IPS-15b (cell line): ENCODE data around the gene ZMPSTE24.
A peak's percentile ranks its signal among the peaks of the same experiment; 100 is the strongest.

Experiments used
- H3K27me3 ChIP-seq: one replicate; pipeline ENCODE4 v1.6.1; 2013; ENCODE audit warnings: low read length; ENCODE audit not compliant: control insufficient read depth, insufficient read depth
- H3K36me3 ChIP-seq: one replicate; pipeline ENCODE4 v1.6.1; 2013; ENCODE audit warnings: low read length; ENCODE audit not compliant: control insufficient read depth, insufficient read depth
- H3K4me1 ChIP-seq: one replicate; pipeline ENCODE4 v1.6.1; 2013; ENCODE audit warnings: mild to moderate bottlenecking, low read length; ENCODE audit not compliant: control insufficient read depth, insufficient read depth
- H3K4me3 ChIP-seq: one replicate; pipeline ENCODE4 v1.5.1; 2013; ENCODE audit warnings: low read depth, low read length
- H3K9ac ChIP-seq: one replicate; pipeline ENCODE4 v1.6.1; 2013; ENCODE audit warnings: low read depth, mild to moderate bottlenecking, low read length
- H3K9me3 ChIP-seq: one replicate; pipeline ENCODE4 v1.6.1; 2013; ENCODE audit warnings: mild to moderate bottlenecking, low read length; ENCODE audit not compliant: control insufficient read depth, insufficient read depth

The ZMPSTE24 gene

GRCh38 chr1:40306296-40306695, 48.3 kb downstream of the ZMPSTE24 start:
- H3K36me3 ChIP-seq = no peaks in the 10 kb centered on the region

DNA sequence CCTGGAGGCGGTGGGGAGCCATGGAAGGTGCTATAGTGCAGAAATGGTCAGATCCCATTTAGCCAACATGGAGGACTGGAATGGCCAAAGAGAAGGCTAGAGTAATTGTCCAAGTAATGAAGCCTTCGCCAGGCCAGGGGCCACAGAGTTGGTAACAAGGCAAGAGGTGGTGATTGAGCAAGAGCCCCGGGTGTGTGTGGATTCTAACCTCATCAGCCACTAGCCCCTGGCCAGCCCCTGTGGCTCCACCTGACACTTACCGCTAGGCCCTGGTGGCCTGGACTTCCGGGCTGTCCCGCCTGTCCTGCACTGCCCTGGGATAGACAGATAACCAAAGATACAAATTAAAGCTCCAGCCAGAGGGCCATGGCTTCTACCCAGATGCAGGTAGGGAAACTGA, 49.1 kb downstream of the ZMPSTE24 start:
- H3K4me3 ChIP-seq = no peak overlapping the region
- H3K36me3 ChIP-seq = no peaks in the 10 kb centered on the region
- no peaks in the 10 kb centered on the region for H3K9me3 ChIP-seq
- no peaks in the 10 kb centered on the region for H3K4me1 ChIP-seq
- no peaks in the 10 kb centered on the region for H3K27me3 ChIP-seq
- no peak overlapping the region for H3K9ac ChIP-seq

More at GRCh38 chr1:40306296-40306695, 48.3 kb downstream of the ZMPSTE24 start:
- H3K9ac ChIP-seq = no peak overlapping the region
- H3K27me3 ChIP-seq = no peaks in the 10 kb centered on the region
- no peak overlapping the region for H3K4me3 ChIP-seq
- H3K9me3 ChIP-seq = no peaks in the 10 kb centered on the region
- no peaks in the 10 kb centered on the region for H3K4me1 ChIP-seq

DNA sequence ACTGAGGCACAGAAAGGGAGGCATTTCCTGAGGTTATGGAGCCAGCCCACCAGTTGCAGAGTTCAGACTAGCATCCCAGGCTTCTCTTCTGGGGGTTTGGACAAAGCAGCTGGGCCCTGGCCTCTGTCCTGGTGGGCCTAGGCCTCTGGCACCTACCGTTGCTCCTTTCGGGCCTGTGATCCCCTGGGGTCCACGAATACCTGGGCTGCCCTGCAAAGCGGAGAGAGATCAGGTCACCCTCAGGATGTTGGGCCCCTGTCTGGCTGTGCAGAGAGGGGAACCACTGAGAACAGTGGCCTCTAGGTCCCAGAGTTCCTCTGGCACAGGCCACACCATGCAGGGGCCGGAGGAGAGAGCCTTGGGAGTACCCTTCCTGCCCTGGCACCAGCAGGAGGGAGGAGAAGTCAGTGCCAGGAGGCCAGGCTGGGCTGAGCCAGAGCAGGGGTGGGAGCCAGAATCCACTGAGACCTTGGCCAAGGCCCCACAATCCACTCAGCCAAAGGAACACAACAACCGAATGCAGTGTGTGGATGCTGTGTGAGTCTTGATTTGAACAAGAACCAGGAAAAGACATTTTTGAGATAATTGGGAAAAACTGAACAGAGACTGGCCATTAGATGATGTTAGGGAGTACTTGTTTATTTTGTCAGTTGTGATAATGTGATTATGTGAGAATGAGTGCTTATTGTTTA, 50.1 kb downstream of the ZMPSTE24 start:
- H3K9me3 ChIP-seq = no peaks in the 10 kb centered on the region
- H3K36me3 ChIP-seq = no peaks in the 10 kb centered on the region
- no peaks in the 10 kb centered on the region for H3K27me3 ChIP-seq
- no peak overlapping the region for H3K4me3 ChIP-seq
- no peak overlapping the region for H3K9ac ChIP-seq
- H3K4me1 ChIP-seq = no peaks in the 10 kb centered on the region

- Histone ChIP-seq H3K4me1 (peaks cover 3% of the 10 kb centered on the region), H3K9me3 (no peaks in the 10 kb centered on the region), H3K4me3 (no peak overlapping the region), H3K9ac (no peak overlapping the region), H3K27me3 (peaks cover 12% of the 10 kb centered on the region), H3K36me3 (no peaks in the 10 kb centered on the region)
These were observed 51.5 kb downstream of the ZMPSTE24 start for GRCh38 chr1:40309374-40310128.

GRCh38 chr1:40310129-40310461, 52.1 kb downstream of the ZMPSTE24 start:
- Histone ChIP-seq H3K9ac (no peak overlapping the region), H3K4me1 (peaks cover 4% of the 10 kb centered on the region), H3K4me3 (no peak overlapping the region), H3K36me3 (no peaks in the 10 kb centered on the region), H3K9me3 (no peaks in the 10 kb centered on the region), H3K27me3 (peaks cover 18% of the 10 kb centered on the region)

GRCh38 chr1:40310983-40311642, 53.1 kb downstream of the ZMPSTE24 start:
- no peak overlapping the region for H3K9ac ChIP-seq
- peaks cover 4% of the 10 kb centered on the region for H3K4me1 ChIP-seq
- H3K9me3 ChIP-seq = no peaks in the 10 kb centered on the region
- H3K27me3 ChIP-seq = peaks cover 26% of the 10 kb centered on the region
- no peaks in the 10 kb centered on the region for H3K36me3 ChIP-seq
- H3K4me3 ChIP-seq = no peak overlapping the region

- H3K4me3 ChIP-seq = no peak overlapping the region
These were observed 53.7 kb downstream of the ZMPSTE24 start for GRCh38 chr1:40311692-40312091.

DNA sequence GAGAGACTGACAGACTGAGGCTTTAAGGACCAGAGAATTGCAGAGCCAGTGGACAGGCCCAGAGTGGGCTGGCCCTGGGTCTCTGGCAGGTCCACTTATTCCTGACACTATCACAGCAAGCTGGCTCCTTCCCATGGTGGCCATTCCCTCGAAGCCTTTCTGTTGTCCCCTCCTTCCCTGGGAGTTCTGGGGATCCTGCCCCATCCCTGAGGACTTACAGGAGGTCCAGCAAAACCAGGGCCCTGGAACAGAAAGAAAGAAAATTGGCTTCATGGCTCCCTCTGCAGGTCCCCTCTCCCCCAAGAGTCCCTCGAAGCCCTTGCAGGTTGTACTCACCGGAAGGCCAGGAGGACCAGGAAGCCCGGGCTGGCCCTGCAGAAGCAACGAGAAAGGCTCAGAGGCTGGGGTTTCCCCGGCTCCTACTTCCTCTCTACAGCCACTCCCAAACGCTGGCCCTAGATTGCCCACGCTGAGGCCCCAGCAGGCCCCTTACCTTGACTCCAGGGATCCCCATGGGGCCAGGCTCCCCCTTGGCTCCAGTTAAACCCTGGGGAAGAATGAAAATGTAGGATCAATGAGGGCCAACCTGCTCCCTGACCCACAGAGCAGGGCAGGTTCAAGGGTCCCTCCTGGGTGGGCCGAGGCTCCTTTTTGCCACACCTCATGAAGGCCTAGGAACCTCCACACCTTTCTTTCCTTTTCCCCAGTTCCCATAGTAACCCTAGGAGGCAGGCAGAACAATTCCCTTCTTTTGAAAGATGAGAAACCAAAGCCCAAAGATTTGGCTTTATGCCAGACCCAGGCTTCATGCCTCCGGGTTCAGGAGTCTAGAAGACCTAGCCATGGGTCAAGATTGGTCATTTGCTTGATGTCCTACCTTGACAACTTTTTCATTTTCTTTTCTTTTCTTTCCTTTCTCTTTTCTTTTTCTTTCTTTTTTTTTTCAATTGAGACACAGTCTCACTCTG, 54.5 kb downstream of the ZMPSTE24 start:
- Histone ChIP-seq H3K9ac (no peak overlapping the region), H3K9me3 (no peaks in the 10 kb centered on the region), H3K4me1 (peaks cover 4% of the 10 kb centered on the region), H3K27me3 (peaks cover 39% of the 10 kb centered on the region), H3K36me3 (no peaks in the 10 kb centered on the region), H3K4me3 (no peak overlapping the region)

More at GRCh38 chr1:40311692-40312091, 53.7 kb downstream of the ZMPSTE24 start:
- no peaks in the 10 kb centered on the region for H3K9me3 ChIP-seq
- peaks cover 32% of the 10 kb centered on the region for H3K27me3 ChIP-seq
- H3K4me1 ChIP-seq = peaks cover 4% of the 10 kb centered on the region
- H3K36me3 ChIP-seq = no peaks in the 10 kb centered on the region
- no peak overlapping the region for H3K9ac ChIP-seq

DNA sequence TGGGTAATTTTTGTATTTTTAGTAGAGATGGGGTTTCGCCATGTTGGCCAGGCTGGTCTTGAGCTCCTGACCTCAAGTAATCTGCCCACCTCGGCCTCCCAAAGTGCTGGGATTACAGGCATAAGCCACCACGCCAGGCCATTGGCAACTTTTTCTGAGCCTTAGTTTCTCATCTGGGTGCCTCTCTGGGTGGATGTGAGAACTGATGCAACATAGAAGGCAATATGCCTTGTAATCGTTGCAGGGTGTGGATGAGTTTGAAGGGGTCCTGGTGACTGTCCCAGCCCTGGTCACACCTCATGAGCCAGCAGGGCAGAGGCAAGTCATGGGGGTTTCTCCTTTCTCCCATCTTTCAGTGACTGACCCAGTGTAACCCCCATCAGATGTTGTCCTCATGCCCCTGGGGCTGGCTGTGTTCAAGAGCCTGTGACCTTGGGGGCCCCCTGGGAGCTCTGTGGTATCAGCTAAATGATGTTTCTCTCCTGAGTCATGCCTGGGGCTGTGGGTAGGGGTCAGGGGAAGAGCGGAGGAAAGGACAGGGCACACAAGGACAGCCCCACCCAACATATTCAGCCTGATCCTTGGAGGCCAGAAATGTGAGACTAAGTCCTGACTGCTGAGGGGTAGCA, 55.4 kb downstream of the ZMPSTE24 start:
- Histone ChIP-seq H3K36me3 (no peaks in the 10 kb centered on the region), H3K27me3 (peaks cover 48% of the 10 kb centered on the region), H3K4me1 (peaks cover 4% of the 10 kb centered on the region), H3K9me3 (no peaks in the 10 kb centered on the region), H3K4me3 (no peak overlapping the region), H3K9ac (no peak overlapping the region)

- Histone ChIP-seq H3K36me3 (no peaks in the 10 kb centered on the region), H3K9me3 (no peaks in the 10 kb centered on the region), H3K4me1 (peaks cover 4% of the 10 kb centered on the region), H3K9ac (no peak overlapping the region), H3K4me3 (peak overlapping the region; percentile 62), H3K27me3 (peaks cover 55% of the 10 kb centered on the region)
These were observed 56.1 kb downstream of the ZMPSTE24 start for GRCh38 chr1:40313958-40314720.
